Lower leg skin (tissue), 3 donors: ENCODE data around the gene THAP10.

Source experiments
- CTCF ChIP-seq, 3 donors: fragments of 450-650 bp; IDR thresholded peaks; one replicate each; pipeline ENCODE4 v1.5.1; 2016; ENCODE audit warnings: antibody characterized with exemption in 3 of 3, mild to moderate bottlenecking in 3 of 3, moderate library complexity in 2 of 3
- POLR2A ChIP-seq, 2 donors: fragments of 450-650 bp; IDR thresholded peaks; one replicate each; pipeline ENCODE4 v1.6.1; 2016 to 2017; ENCODE audit warnings: antibody characterized with exemption in 2 of 2, mild to moderate bottlenecking in 1 of 2, moderate library complexity in 1 of 2

GRCh38 chr15:70875001-70875782 lies 17.0 kb downstream of the THAP10 start:
- TF ChIP-seq CTCF (IDR thresholded peaks at IDR 0.05) (no peak), POLR2A (IDR thresholded peaks at IDR 0.05) (no peak)
